GM21423 (cell line): ENCODE results near the gene TMEM176B.
A peak's percentile ranks its signal among the peaks of the same experiment; 100 is the strongest.
"Not testable (repeated sequence)": the region's sequence is repeated elsewhere in the genome, so short reads cannot be mapped to it uniquely, and the experiment has no call there.

Source experiments
- ATAC-seq: cut with Tn5 transposase; IDR thresholded peaks from one replicate; pipeline ENCODE4 v1.9.1; 2021; ENCODE audit warnings: mild to moderate bottlenecking, moderate library complexity; ENCODE audit not compliant: unreplicated experiment

The TMEM176B gene

GRCh38 chr7:150791746-150792452 is 8.3 kb downstream of the TMEM176B start:
- no peak for ATAC-seq

DNA sequence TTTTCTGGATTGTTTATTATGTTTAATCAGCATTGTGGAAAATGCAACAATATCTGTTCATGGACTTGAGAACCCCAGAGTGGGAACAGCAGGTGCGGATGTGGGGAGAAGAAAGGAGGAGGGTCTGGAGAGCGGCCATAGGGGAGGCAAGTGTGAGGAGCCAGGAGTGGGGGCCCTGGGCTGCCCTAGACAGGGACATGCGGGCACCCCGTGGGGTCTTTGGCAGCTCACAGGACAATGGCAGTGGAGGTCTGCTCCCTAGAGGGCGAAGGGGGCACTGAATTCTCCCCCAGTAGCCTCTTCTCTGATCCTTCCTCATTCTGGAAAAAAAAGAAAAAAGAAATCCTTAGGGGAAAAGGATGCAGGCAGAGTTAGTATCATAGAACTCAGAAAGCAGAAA is 8.9 kb downstream of the TMEM176B start:
- no peak for ATAC-seq

GRCh38 chr7:150790416-150791075 is 9.6 kb downstream of the TMEM176B start:
- ATAC-seq: no peak

DNA sequence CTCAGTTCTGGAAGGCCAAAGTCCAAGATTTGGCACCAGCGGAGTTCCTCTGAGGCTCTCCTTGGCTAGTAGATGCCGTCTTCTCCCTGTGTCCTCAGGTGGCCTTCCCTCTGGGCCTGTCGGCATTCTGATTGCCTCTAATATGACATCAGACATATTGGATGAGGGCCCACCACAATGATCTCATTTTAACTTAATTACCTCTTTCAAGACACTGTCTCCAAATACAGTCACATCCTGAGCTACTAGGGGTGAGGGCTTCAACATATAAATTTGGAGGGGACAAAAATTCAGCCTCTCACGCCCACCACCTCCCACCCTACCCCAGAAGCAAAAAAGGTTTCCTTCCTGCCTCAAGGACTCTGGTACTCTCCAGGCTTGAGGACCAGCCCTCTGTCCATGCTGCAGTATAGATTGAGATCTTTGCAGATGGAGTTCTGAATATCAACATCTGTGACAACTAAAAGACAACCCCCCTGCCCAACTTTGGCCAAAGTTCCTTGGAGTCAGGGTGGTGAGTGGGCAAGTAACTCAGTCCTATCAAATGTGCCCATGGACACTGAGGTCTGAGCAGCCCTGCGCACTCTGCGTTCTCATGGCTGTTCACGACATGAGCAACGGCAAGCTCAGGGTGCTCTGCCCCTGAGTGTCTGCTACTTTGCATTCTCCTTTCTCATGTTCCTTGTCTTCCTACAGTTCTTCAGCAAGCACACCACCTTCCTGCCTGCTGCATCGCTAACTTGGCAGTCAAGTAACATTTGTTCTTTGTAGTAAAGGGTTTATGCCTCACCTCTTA is 11.5 kb downstream of the TMEM176B start:
- no peak for ATAC-seq

- no peak for ATAC-seq
These were observed 12.6 kb downstream of the TMEM176B start for GRCh38 chr7:150787321-150788281.

- ATAC-seq: no peak
These were observed 15.2 kb downstream of the TMEM176B start for GRCh38 chr7:150784954-150785353.

DNA sequence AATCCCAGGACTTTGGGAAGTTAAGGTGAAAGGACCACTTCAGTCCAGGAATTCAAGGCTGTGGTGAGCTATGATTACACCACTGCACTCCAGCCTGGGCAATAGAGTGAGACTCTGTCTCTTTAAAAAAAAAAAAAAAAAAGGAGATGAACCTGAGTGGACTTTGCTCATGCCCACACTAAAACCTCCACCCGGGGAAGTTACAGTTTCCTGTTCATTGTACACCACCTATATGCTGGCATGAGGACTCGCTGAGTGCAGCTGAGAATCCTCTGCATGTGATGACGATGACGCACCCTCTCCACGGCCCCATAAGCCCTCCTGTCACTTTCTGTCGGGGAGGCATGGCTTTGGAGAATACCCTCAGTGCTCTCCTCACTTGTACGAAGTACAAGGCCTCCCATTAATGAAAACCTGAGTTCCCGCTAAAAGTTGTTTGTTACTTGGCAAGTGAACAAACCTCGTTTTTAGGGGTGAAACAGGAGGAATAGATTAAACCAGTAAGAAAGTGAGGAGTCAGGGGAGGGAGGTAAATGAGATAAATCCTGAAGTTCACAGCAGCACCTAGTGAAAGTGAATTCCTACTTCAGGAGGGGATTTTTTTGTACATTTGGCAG is 15.9 kb downstream of the TMEM176B start:
- no peak for ATAC-seq

DNA sequence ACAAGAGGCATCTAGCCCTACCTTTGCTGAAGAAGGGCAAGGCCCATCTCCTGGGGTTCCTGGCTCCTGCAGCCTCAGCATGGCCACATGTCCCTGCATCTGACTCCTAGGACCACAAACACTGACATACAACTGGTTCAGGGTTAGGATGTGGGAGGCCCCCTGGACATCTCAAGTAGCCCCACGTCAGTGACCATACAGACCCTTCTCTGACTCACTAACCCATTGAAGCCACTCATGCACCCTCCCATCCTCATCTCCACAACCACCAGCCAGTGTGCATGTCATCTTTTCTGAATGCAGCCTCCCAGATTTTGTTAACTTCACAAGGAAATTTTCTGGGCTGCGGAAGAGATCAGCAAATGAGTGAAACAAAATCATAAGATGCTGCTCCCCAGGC is 18.2 kb downstream of the TMEM176B start:
- no peak for ATAC-seq

DNA sequence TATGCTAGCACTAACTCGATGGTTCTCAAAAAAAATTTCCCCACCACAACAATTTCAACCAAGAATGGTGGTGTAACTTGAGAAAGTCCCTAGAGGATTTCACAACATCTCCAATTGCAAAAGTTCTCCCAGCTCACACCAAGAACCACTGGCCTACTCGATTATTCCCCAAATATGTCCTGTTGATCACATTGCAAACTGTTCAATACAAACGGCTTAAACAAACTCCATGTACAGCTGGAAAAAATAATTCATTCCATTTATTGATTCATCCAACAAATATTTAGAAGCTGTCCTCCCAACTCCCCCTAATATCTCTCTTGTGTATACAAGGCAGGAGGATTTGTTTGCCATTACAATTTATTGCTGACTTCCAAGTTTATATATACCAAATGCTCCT is 19.1 kb downstream of the TMEM176B start:
- ATAC-seq: no peak

DNA sequence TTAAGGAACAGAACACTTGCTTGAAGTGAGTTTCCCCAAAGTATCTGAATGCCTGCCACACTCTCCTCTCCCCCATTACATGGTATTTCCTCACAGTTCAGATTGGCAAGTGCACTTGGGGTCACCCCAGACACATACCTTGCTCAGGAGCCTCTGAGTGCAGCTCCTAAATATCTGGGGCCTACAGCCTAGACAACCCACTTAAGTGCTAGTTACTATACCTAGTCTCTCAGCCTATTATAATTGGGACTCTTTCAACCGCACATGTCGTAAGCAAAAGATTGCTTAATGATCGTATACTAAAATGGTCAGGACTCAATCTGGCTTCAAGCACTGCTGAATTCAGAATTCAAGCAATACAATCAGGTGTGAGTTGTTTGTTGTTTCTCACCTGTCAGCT is 19.9 kb downstream of the TMEM176B start:
- no peak for ATAC-seq

DNA sequence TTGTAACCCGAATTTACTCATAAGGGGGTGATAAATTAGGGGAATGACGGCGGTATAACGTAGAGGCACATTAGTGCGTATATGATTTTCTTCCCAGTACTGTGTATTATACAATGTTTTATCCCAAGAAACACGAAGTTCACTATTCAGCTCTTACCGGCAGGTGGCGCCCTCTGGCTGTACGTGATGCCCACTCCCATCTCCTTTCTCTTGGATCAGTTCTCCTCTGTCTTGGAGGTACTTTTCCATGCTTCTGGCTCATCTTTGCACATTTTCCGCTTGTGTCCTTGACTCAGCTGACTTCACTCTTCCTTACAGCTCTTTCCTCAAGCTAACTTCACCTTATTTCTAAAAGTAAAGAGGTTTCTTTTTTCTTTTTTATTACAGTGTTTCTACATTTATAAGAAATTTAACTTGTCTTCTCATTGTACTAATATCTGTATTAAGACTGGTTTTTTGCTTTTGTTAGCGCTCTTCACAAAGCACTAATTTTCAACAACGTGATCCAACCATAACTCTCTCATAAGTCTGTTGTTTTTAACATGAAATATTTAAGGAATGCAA is 21.3 kb downstream of the TMEM176B start:
- ATAC-seq: no peak

- ATAC-seq: no peak
These were observed 22.0 kb downstream of the TMEM176B start for GRCh38 chr7:150778014-150778737.

GRCh38 chr7:150774131-150774530 is 26.0 kb downstream of the TMEM176B start:
- ATAC-seq: not testable (repeated sequence)

GRCh38 chr7:150769768-150770167 is 30.4 kb downstream of the TMEM176B start:
- ATAC-seq: no peak

- no peak for ATAC-seq
These were observed 33.8 kb downstream of the TMEM176B start for GRCh38 chr7:150766334-150766709.

- ATAC-seq: no peak
These were observed 40.7 kb downstream of the TMEM176B start for GRCh38 chr7:150759479-150759878.

GRCh38 chr7:150756858-150757257 is 43.3 kb downstream of the TMEM176B start:
- ATAC-seq: no peak

GRCh38 chr7:150756166-150756565 is 44.0 kb downstream of the TMEM176B start:
- ATAC-seq: no peak

GRCh38 chr7:150755473-150756099 is 44.6 kb downstream of the TMEM176B start:
- ATAC-seq: peak; percentile 75
